ENCODE data around the gene MYO18A. TPM values are rescaled to one million over a fixed set of nuclear protein-coding genes. Genes with fewer than 3 reads are reported as not detected.

Gene MYO18A
- total RNA-seq, 1 experiment from 2014 or later, result 37.2 TPM

DNA sequence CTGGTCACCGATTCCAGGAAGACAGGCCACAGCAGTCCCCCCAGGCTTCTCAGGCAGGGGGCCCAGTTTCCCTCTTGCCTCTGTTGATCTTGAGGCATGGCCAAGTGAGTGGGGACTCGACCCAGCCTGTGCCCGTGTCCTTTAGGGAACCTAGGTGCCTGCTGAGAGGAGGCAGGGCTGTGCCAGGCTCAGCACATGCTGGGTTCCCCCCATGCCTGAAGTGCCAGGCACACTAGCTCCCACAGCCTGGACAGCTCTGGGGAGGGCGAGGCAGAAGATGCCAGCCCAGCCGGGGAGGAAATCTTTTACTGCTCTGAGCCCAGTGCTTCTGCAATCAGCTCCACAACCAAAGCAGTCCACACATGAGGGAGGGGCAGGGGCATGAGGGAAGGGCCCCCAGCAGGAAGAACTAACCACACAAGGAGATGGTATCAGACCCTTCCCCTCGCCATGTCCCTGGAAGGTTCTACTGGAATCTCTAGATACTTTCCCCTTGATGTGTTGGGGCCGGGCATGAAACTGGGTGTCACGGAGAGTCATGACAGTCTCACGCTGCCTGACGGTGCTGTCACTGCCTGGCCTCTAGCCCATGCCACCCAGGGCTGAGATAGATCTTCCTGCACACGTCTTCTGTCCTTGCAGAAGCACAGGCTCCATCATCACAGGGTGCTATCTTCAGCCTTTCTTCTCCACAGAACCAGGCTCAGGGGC is 25.5 kb downstream of the MYO18A start:
- Histone ChIP-seq H3K4me2 (ENCODE audit: low read length) (peak overlapping the region; percentile 76), H3K79me2 (ENCODE audit: insufficient read depth, low read length) (peaks cover 64% of the 10 kb centered on the region), H3K9me2 (ENCODE audit: insufficient read depth) (no peaks in the 10 kb centered on the region), H3K9me3 (ENCODE audit: control insufficient read depth in 1 of 2, insufficient read depth in 1 of 2, low read depth in 1 of 2, low read length in 2 of 2) (no peaks in the 10 kb centered on the region), H4K20me1 (ENCODE audit: insufficient read depth) (no peaks in the 10 kb centered on the region), H3K4me3 (replicated peaks in 1 of 2; ENCODE audit: low read depth in 1 of 2, low read length in 2 of 2) (peak overlapping the region in 1 of 2 experiments; percentile 35; a peak in 2 of 4 replicates), H2AFZ (ENCODE audit: low read depth, low read length, poor library complexity, severe bottlenecking) (no peak overlapping the region), H3K27me3 (ENCODE audit: insufficient read depth, low read length) (no peaks in the 10 kb centered on the region), H3K9ac (ENCODE audit: low read length) (peak overlapping the region; percentile 63), H3K36me3 (ENCODE audit: control insufficient read depth in 1 of 2, insufficient read depth in 2 of 2, low read length in 2 of 2) (no peaks in the 10 kb centered on the region), H3K4me1 (ENCODE audit: control insufficient read depth in 1 of 2, insufficient read depth in 2 of 2, low read length in 2 of 2) (peaks cover 91 to 100% of the 10 kb centered on the region in 2 experiments), H3K27ac (ENCODE audit: low read depth, low read length) (peak overlapping the region; percentile 93)
- DNase-seq (ENCODE audit: low read depth, low spot score) (no peak), ATAC-seq (peak; percentile 26)
- ChIA-PET POLR2A (interaction anchor here (0.8 to 3.7 kb wide), 3 partner anchors 8 to 24 kb away, joined by 3 to 31 read pairs (median 5); partner anchors contain the start of gene MYO18A), RAD21 (ENCODE audit: low non-redundant PET in 1 of 2, low total read pairs in 2 of 2, uncharacterized antibody in 2 of 2, unreplicated experiment in 2 of 2) (interaction anchor here (0.5 to 1.5 kb wide), 2 partner anchors 25 to 30 kb away, joined by 4 read pairs; partner anchors contain the start of gene MYO18A (in 1 of the 2)), CTCF (interaction anchor here (1.6 kb wide), 2 partner anchors 9 to 25 kb away, joined by 6 to 7 read pairs; partner anchors contain the start of gene MYO18A)
- intact Hi-C loops (cut with micrococcal nuclease), result no loop called here
- TF ChIP-seq FOSL1 (IDR thresholded peaks at IDR 0.05; ENCODE audit: low read depth) (no peak), CBX3 (IDR thresholded peaks at IDR 0.05; ENCODE audit: low read depth) (no peak), RAD21 (IDR thresholded peaks at IDR 0.05; ENCODE audit: low read depth) (no peak), SRF (IDR thresholded peaks at IDR 0.05; ENCODE audit: low read depth) (no peak), EGR1 (IDR thresholded peaks at IDR 0.05; ENCODE audit: low read depth) (no peak), TCF7L2 (IDR thresholded peaks at IDR 0.05; ENCODE audit: borderline replicate concordance, extremely low read depth, insufficient read depth, insufficient read length) (no peak), POLR2AphosphoS5 (IDR thresholded peaks at IDR 0.05; ENCODE audit: low read depth, low read length) (no peak), JUND (IDR thresholded peaks at IDR 0.05) (no peak), EZH2 (IDR thresholded peaks at IDR 0.05) (no peak)
- TF ChIP-seq, protein P1, sequence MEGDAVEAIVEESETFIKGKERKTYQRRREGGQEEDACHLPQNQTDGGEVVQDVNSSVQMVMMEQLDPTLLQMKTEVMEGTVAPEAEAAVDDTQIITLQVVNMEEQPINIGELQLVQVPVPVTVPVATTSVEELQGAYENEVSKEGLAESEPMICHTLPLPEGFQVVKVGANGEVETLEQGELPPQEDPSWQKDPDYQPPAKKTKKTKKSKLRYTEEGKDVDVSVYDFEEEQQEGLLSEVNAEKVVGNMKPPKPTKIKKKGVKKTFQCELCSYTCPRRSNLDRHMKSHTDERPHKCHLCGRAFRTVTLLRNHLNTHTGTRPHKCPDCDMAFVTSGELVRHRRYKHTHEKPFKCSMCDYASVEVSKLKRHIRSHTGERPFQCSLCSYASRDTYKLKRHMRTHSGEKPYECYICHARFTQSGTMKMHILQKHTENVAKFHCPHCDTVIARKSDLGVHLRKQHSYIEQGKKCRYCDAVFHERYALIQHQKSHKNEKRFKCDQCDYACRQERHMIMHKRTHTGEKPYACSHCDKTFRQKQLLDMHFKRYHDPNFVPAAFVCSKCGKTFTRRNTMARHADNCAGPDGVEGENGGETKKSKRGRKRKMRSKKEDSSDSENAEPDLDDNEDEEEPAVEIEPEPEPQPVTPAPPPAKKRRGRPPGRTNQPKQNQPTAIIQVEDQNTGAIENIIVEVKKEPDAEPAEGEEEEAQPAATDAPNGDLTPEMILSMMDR (IDR thresholded peaks at IDR 0.05 in 2 of 3, conservative IDR thresholded peaks at IDR 0.05 in 1 of 3; ENCODE audit: borderline replicate concordance in 1 of 3, insufficient read depth in 1 of 3, low read depth in 2 of 3, low read length in 2 of 3), result no peak
- TF ChIP-seq, protein P2, sequence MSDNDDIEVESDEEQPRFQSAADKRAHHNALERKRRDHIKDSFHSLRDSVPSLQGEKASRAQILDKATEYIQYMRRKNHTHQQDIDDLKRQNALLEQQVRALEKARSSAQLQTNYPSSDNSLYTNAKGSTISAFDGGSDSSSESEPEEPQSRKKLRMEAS (IDR thresholded peaks at IDR 0.05), result no peak; the same call in 1 of the 2 replicates
- TF ChIP-seq, protein P3, sequence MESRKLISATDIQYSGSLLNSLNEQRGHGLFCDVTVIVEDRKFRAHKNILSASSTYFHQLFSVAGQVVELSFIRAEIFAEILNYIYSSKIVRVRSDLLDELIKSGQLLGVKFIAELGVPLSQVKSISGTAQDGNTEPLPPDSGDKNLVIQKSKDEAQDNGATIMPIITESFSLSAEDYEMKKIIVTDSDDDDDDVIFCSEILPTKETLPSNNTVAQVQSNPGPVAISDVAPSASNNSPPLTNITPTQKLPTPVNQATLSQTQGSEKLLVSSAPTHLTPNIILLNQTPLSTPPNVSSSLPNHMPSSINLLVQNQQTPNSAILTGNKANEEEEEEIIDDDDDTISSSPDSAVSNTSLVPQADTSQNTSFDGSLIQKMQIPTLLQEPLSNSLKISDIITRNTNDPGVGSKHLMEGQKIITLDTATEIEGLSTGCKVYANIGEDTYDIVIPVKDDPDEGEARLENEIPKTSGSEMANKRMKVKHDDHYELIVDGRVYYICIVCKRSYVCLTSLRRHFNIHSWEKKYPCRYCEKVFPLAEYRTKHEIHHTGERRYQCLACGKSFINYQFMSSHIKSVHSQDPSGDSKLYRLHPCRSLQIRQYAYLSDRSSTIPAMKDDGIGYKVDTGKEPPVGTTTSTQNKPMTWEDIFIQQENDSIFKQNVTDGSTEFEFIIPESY (IDR thresholded peaks at IDR 0.05; ENCODE audit: extremely low read depth, insufficient replicate concordance, low read length), result no peak
- TSS peak; percentile 82 for BruUV-seq (replicated peaks)

Measured in HCT116 (cell line).